ENCODE data around the gene NECAB2. TPM values are rescaled to one million over a fixed set of nuclear protein-coding genes. Genes with fewer than 3 reads are reported as not detected.
A peak's percentile ranks its signal among the peaks of the same experiment; 100 is the strongest.
"Not testable (repeated sequence)": the region's sequence is repeated elsewhere in the genome, so short reads cannot be mapped to it uniquely, and the experiment has no call there.

Gene NECAB2
- total RNA-seq, 6 donors from 2014 or later = 0.40 to 1.2 (median 0.44) TPM; not detected in 3

GRCh38 chr16:83937267-83937666, 30.8 kb upstream of the NECAB2 start:
- WGBS, 2 donors = 92 to 100% methylated on average over 2 of the region's 2 CpGs
- ATAC-seq (ENCODE audit: low FRiP score in 2 of 2) = no peak
- no peak for DNase-seq
- no peaks in the 10 kb centered on the region for H3K9me3 ChIP-seq
- TF ChIP-seq EP300 (IDR thresholded peaks at IDR 0.05) (no peak), POLR2AphosphoS5 (IDR thresholded peaks at IDR 0.05) (no peak), POLR2A (IDR thresholded peaks at IDR 0.05) (no peak)
- TF ChIP-seq, protein P1, sequence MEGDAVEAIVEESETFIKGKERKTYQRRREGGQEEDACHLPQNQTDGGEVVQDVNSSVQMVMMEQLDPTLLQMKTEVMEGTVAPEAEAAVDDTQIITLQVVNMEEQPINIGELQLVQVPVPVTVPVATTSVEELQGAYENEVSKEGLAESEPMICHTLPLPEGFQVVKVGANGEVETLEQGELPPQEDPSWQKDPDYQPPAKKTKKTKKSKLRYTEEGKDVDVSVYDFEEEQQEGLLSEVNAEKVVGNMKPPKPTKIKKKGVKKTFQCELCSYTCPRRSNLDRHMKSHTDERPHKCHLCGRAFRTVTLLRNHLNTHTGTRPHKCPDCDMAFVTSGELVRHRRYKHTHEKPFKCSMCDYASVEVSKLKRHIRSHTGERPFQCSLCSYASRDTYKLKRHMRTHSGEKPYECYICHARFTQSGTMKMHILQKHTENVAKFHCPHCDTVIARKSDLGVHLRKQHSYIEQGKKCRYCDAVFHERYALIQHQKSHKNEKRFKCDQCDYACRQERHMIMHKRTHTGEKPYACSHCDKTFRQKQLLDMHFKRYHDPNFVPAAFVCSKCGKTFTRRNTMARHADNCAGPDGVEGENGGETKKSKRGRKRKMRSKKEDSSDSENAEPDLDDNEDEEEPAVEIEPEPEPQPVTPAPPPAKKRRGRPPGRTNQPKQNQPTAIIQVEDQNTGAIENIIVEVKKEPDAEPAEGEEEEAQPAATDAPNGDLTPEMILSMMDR (IDR thresholded peaks at IDR 0.05) = no peak
- H3K36me3 ChIP-seq = no peaks in the 10 kb centered on the region
- peaks cover 0 to 5% (median 4%) of the 10 kb centered on the region in 4 donors for H3K4me1 ChIP-seq
- no peaks in the 10 kb centered on the region for H3K27me3 ChIP-seq
- H3K4me3 ChIP-seq = no peak overlapping the region
- H3K27ac ChIP-seq = no peak overlapping the region

DNA sequence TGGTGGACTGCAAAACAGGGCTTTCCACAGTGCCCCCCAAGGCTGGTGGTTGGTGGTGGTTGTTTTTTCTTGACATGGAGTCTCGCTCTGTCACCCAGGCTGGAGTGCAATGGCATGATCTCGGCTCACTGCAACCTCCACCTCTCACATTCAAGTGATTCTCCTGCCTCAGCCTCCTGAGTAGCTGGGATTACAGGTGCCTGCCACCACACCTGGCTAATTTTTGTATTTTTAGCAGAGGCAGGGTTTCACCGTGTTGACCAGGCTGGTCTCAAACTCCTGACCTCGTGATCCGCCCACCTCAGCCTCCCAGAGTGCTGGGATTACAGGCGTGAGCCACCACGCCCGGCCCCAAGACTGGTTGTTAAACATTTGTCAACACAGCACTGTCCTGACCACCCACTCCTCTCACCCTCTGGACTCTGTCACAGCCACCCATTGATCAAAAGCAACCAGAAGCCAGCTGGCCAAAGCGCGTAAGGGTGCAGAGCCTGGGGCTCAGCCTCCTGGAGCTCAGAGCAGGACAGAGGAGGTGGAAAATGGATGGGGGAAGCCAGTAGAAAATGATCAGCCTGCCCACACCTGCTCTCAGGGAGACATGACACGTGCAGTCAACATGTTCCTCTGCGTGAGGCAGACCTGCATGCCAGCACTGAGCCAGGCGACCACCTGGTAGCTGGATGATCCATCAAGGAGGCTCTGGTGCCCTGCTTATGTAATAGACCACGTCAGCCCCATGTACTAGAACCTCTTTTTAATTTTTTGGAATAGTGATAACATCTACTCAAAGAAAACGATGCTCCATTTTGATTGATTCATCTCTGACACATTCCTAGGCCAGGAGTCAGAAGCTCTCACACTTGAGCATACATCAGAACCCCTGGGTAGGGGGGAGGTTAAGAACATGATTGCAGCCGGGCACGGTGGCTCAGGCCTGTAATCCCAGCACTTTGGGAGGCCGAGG, 29.8 kb upstream of the NECAB2 start:
- DNase-seq (no peak), ATAC-seq (ENCODE audit: low FRiP score in 2 of 2) (no peak)
- Histone ChIP-seq H3K4me1 (peaks cover 0 to 5% (median 4%) of the 10 kb centered on the region in 4 donors), H3K27me3 (no peaks in the 10 kb centered on the region), H3K9me3 (no peaks in the 10 kb centered on the region), H3K36me3 (no peaks in the 10 kb centered on the region), H3K27ac (no peak overlapping the region), H3K4me3 (no peak overlapping the region)
- 90 to 92% methylated on average over 18 of the region's 18 CpGs for WGBS, 2 donors
- TF ChIP-seq EP300 (IDR thresholded peaks at IDR 0.05) (no peak), POLR2A (IDR thresholded peaks at IDR 0.05) (no peak)

GRCh38 chr16:83939266-83939855, 28.7 kb upstream of the NECAB2 start:
- ATAC-seq (ENCODE audit: low FRiP score in 2 of 2) = peak in 1 of 2 donors; percentile 45
- TF ChIP-seq POLR2A (IDR thresholded peaks at IDR 0.05) (no peak), EP300 (IDR thresholded peaks at IDR 0.05) (no peak), POLR2AphosphoS5 (IDR thresholded peaks at IDR 0.05) (no peak)
- TF ChIP-seq, protein P1 (IDR thresholded peaks at IDR 0.05) = no peak
- no peaks in the 10 kb centered on the region for H3K9me3 ChIP-seq
- WGBS, 2 donors = 59 to 72% methylated on average over 6 to 12 of the region's 12 CpGs
- peaks cover 0 to 5% (median 4%) of the 10 kb centered on the region in 4 donors for H3K4me1 ChIP-seq
- no peaks in the 10 kb centered on the region for H3K36me3 ChIP-seq
- peak in 1 of 2 donors; percentile 44 for DNase-seq
- no peak overlapping the region for H3K4me3 ChIP-seq
- no peak overlapping the region for H3K27ac ChIP-seq
- H3K27me3 ChIP-seq = no peaks in the 10 kb centered on the region

GRCh38 chr16:83940119-83940518, 27.9 kb upstream of the NECAB2 start:
- no peak for TF ChIP-seq POLR2AphosphoS5 (IDR thresholded peaks at IDR 0.05)
- TF ChIP-seq, protein P1 (IDR thresholded peaks at IDR 0.05) = no peak
- no peak for TF ChIP-seq POLR2A (IDR thresholded peaks at IDR 0.05)
- no peak for TF ChIP-seq EP300 (IDR thresholded peaks at IDR 0.05)
- Histone ChIP-seq H3K36me3 (no peaks in the 10 kb centered on the region), H3K4me3 (no peak overlapping the region), H3K9me3 (no peaks in the 10 kb centered on the region), H3K27me3 (no peaks in the 10 kb centered on the region), H3K27ac (no peak overlapping the region), H3K4me1 (peaks cover 0 to 5% (median 4%) of the 10 kb centered on the region in 4 donors)
- ATAC-seq (ENCODE audit: low FRiP score in 2 of 2) (no peak), DNase-seq (no peak)
- 71 to 77% methylated on average over 12 of the region's 12 CpGs for WGBS, 2 donors

DNA sequence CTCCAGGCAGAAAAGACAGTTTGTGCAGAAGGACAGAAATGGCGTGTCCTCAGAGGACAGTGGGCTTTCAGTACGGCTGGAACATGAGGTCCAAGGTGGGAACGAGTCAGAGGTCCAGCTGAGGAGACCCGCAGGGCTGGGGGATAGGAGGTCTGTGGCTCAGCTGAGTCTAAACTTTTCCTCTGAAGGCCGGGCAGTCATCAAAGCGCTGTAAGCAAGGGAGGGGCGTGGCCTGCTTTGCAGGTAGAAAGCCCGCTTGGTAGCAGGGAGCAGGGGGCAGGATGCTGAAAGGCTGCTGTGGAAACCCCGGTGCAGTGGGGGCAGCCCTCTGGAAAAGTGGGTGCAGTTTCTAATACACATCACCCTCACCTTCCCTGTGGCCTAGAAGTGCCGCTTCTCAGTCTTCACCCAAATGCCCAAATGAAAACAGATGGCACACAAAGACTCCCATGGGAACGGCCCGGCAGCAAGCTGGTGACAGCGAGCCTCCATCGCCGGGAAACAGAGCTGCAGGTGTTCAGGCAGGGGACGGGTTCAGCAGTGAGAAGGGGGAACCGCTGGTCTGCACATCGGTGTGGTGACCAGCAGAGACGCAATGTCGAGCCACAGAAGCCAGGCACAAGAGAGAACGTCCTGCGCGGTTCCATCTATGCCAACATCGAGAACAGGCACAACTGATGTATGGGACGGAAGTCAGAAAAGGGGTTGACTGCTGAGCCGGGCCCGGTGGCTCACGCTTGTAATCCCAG, 27.2 kb upstream of the NECAB2 start:
- H3K27me3 ChIP-seq = no peaks in the 10 kb centered on the region
- H3K4me3 ChIP-seq = no peak overlapping the region
- no peaks in the 10 kb centered on the region for H3K9me3 ChIP-seq
- no peak overlapping the region for H3K27ac ChIP-seq
- no peak for DNase-seq
- no peak for TF ChIP-seq POLR2A (IDR thresholded peaks at IDR 0.05)
- no peak for TF ChIP-seq POLR2AphosphoS5 (IDR thresholded peaks at IDR 0.05)
- TF ChIP-seq, protein P1 (IDR thresholded peaks at IDR 0.05) = no peak
- TF ChIP-seq EP300 (IDR thresholded peaks at IDR 0.05) = no peak
- WGBS, 2 donors = 87 to 90% methylated on average over 28 of the region's 28 CpGs
- H3K36me3 ChIP-seq = no peaks in the 10 kb centered on the region
- H3K4me1 ChIP-seq = peaks cover 0 to 5% (median 4%) of the 10 kb centered on the region in 4 donors
- ATAC-seq (ENCODE audit: low FRiP score in 2 of 2) = no peak

GRCh38 chr16:83941546-83941945, 26.5 kb upstream of the NECAB2 start:
- H3K27ac ChIP-seq; ATAC-seq (ENCODE audit: low FRiP score in 2 of 2); DNase-seq; H3K4me3 ChIP-seq; H3K27me3 ChIP-seq; H3K36me3 ChIP-seq; H3K4me1 ChIP-seq; H3K9me3 ChIP-seq: not testable (repeated sequence)
- WGBS, 2 donors = 94 to 98% methylated on average over 9 of the region's 9 CpGs
